ENCODE results near the gene CCDC85A.

DNA sequence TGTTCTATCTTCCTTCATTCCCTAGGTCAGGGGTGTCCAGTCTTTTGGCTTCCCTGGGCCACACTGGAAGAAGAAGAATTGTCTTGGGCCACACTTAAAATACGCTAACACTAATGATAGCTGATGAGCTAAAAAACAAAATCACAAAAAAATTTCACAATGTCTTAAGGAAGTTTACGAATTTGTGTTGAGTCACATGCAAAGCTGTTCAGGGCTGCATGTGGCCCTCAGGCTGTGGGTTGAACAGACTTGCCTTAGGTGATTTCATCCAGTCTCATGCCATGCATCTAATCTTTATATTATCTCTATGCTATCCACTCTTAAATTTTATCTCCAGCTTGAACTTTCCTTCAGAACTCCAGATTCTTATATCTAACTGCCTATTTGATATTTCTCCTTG, 80.1 kb downstream of the CCDC85A start:
- TF ChIP-seq CTCF (IDR thresholded peaks at IDR 0.05 in 2 of 3, conservative IDR thresholded peaks at IDR 0.05 in 1 of 3; ENCODE audit: borderline replicate concordance in 1 of 3, insufficient read depth in 1 of 3, low read depth in 2 of 3, low read length in 2 of 3) = no peak
- no peak for TF ChIP-seq JUND (IDR thresholded peaks at IDR 0.05)
- TF ChIP-seq SRF (IDR thresholded peaks at IDR 0.05; ENCODE audit: low read depth) = no peak
- TF ChIP-seq RAD21 (IDR thresholded peaks at IDR 0.05; ENCODE audit: low read depth) = no peak
- no peak for TF ChIP-seq FOSL1 (IDR thresholded peaks at IDR 0.05; ENCODE audit: low read depth)
- no peak for TF ChIP-seq TCF7L2 (IDR thresholded peaks at IDR 0.05; ENCODE audit: borderline replicate concordance, extremely low read depth, insufficient read depth, insufficient read length)
- no peak for TF ChIP-seq ZNF274 (IDR thresholded peaks at IDR 0.05; ENCODE audit: low read depth, low read length)
- no peak for TF ChIP-seq SP1 (IDR thresholded peaks at IDR 0.05; ENCODE audit: low read depth)
- TF ChIP-seq MAX (IDR thresholded peaks at IDR 0.05) = no peak
- TF ChIP-seq POLR2A (IDR thresholded peaks at IDR 0.05; ENCODE audit: borderline replicate concordance, extremely low read depth, insufficient read depth, insufficient read length) = no peak
- TF ChIP-seq REST (IDR thresholded peaks at IDR 0.05; ENCODE audit: low read depth) = no peak
- no peak for TF ChIP-seq EZH2 (IDR thresholded peaks at IDR 0.05)
- no peak for TF ChIP-seq YY1 (IDR thresholded peaks at IDR 0.05; ENCODE audit: extremely low read depth, insufficient replicate concordance, low read depth, low read length)
- TF ChIP-seq SIN3A (IDR thresholded peaks at IDR 0.05; ENCODE audit: low read depth) = no peak

All from HCT116 (cell line).